DOHH2 (cell line): ENCODE data around the gene SLC26A6.

Experiments used
- H3F3A ChIP-seq: fragments of 200-600 bp; sonication (generic), shearing (Covaris generic); 2 replicates; pipeline ENCODE4 v1.6.0; 2016; ENCODE audit warnings: antibody characterized with exemption, mild to moderate bottlenecking; ENCODE audit not compliant: control insufficient read depth, insufficient read depth
- H3K27ac ChIP-seq: fragments of 200-600 bp; sonication (generic); 2 replicates; pipeline ENCODE4 v1.5.1; 2014; ENCODE audit warnings: low read depth, mild to moderate bottlenecking, low read length, moderate library complexity
- H3K27me3 ChIP-seq: fragments of 200-600 bp; sonication (generic); 2 replicates; pipeline ENCODE4 v1.6.1; 2014; ENCODE audit warnings: mild to moderate bottlenecking, low read length, mixed read lengths; ENCODE audit not compliant: control insufficient read depth
- H3K36me3 ChIP-seq: fragments of 200-600 bp; sonication (generic); 2 replicates; pipeline ENCODE4 v1.6.1; 2014; ENCODE audit warnings: mild to moderate bottlenecking, low read length, moderate library complexity, mixed read lengths; ENCODE audit not compliant: control insufficient read depth
- H3K4me1 ChIP-seq: fragments of 200-600 bp; sonication (generic); 2 replicates; pipeline ENCODE4 v1.6.1; 2014; ENCODE audit warnings: mild to moderate bottlenecking, low read length, mixed read lengths; ENCODE audit not compliant: control insufficient read depth
- H3K4me2 ChIP-seq: fragments of 200-600 bp; sonication (generic); 2 replicates; pipeline ENCODE4 v1.6.0; 2014; ENCODE audit warnings: mild to moderate bottlenecking, low read length, moderate library complexity
- H3K4me3 ChIP-seq: fragments of 200-600 bp; sonication (generic); 2 replicates; pipeline ENCODE4 v1.5.1; 2014; ENCODE audit warnings: mild to moderate bottlenecking, low read length, mixed read lengths
- H3K79me2 ChIP-seq: fragments of 200-600 bp; sonication (generic); 2 replicates; pipeline ENCODE4 v1.6.1; 2014; ENCODE audit warnings: mild to moderate bottlenecking, low read length, mixed read lengths; ENCODE audit not compliant: control insufficient read depth
- H3K9me2 ChIP-seq: fragments of 200-600 bp; sonication (generic); replicated peaks from 2 replicates; pipeline ENCODE4 v1.6.1; 2014; ENCODE audit warnings: mild to moderate bottlenecking, low read length, mixed read lengths; ENCODE audit not compliant: control insufficient read depth
- H3K9me3 ChIP-seq: fragments of 200-600 bp; sonication (generic); 2 replicates; pipeline ENCODE4 v1.6.1; 2014; ENCODE audit warnings: antibody characterized with exemption, low read length, mixed read lengths; ENCODE audit not compliant: control insufficient read depth, insufficient read depth
- H4K20me1 ChIP-seq: fragments of 200-600 bp; sonication (generic); 2 replicates; pipeline ENCODE4 v1.6.0; 2014; ENCODE audit warnings: low read depth, mild to moderate bottlenecking, antibody characterized with exemption, low read length, moderate library complexity; ENCODE audit not compliant: control insufficient read depth, insufficient read depth
- CTCF ChIP-seq: fragments of 200-600 bp; sonication (generic); IDR thresholded peaks from one replicate; pipeline ENCODE4 v1.5.1; 2014; ENCODE audit warnings: antibody characterized with exemption, mild to moderate bottlenecking, low read depth, low read length; ENCODE audit not compliant: poor library complexity, severe bottlenecking
- EZH2phosphoT487 ChIP-seq: fragments of 200-600 bp; sonication (generic); IDR thresholded peaks from 2 replicates; pipeline ENCODE4 v1.6.1; 2017; ENCODE audit warnings: borderline replicate concordance, mild to moderate bottlenecking, antibody characterized with exemption, low read length, moderate library complexity, mixed read lengths

SLC26A6 gene

DNA sequence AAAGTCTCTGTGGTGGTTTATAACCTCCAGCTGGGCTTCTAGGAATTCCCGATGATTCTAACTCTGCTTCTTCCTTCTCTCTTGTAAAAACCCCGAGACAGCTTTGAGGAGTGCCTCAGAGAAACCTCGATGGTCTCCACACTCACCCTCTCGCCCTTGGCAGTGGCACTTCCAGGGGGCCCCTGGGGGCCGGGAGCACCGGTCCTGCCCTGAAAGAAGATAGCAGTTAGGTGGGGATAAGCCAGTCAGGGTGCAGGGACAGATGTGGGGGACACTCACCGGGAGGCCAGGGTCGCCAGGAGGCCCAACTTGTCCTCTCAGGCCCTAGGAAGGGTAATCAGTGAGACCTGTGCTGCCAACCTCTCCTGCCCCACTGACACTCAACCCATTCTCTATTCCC, 49.9 kb downstream of the SLC26A6 start:
- H3K9me2 ChIP-seq: no peaks in the 10 kb centered on the region
- no peaks in the 10 kb centered on the region for H3K4me1 ChIP-seq
- no peak overlapping the region for H3K4me2 ChIP-seq
- TF ChIP-seq EZH2phosphoT487 (no peak), CTCF (no peak)
- no peak overlapping the region for H3K4me3 ChIP-seq
- no peaks in the 10 kb centered on the region for H3F3A ChIP-seq
- H3K36me3 ChIP-seq: no peaks in the 10 kb centered on the region
- no peaks in the 10 kb centered on the region for H3K79me2 ChIP-seq
- no peak overlapping the region for H3K27ac ChIP-seq
- no peaks in the 10 kb centered on the region for H3K9me3 ChIP-seq
- H3K27me3 ChIP-seq: peaks cover 8% of the 10 kb centered on the region; the same call in 1 of the 2 replicates
- H4K20me1 ChIP-seq: no peaks in the 10 kb centered on the region

GRCh38 chr3:48584836-48585235, 50.4 kb downstream of the SLC26A6 start:
- H3K4me3 ChIP-seq: no peak overlapping the region
- H3K79me2 ChIP-seq: no peaks in the 10 kb centered on the region
- no peaks in the 10 kb centered on the region for H3K9me2 ChIP-seq
- H3K9me3 ChIP-seq: no peaks in the 10 kb centered on the region
- H3K4me2 ChIP-seq: no peak overlapping the region
- H3K27ac ChIP-seq: no peak overlapping the region
- no peaks in the 10 kb centered on the region for H4K20me1 ChIP-seq
- no peaks in the 10 kb centered on the region for H3K36me3 ChIP-seq
- H3F3A ChIP-seq: no peaks in the 10 kb centered on the region
- H3K27me3 ChIP-seq: peaks cover 6% of the 10 kb centered on the region; the same call in 1 of the 2 replicates
- no peaks in the 10 kb centered on the region for H3K4me1 ChIP-seq
- TF ChIP-seq EZH2phosphoT487: no peak
- no peak for TF ChIP-seq CTCF

- H3K4me2 ChIP-seq: no peak overlapping the region
- H3K79me2 ChIP-seq: no peaks in the 10 kb centered on the region
- 0 out of 2 replicates have a peak, but pooled peaks cover 6% of the 10 kb centered on the region for H3K27me3 ChIP-seq
- H4K20me1 ChIP-seq: no peaks in the 10 kb centered on the region
- H3K4me1 ChIP-seq: no peaks in the 10 kb centered on the region
- H3K9me2 ChIP-seq: no peaks in the 10 kb centered on the region
- H3K4me3 ChIP-seq: no peak overlapping the region
- TF ChIP-seq CTCF (no peak), EZH2phosphoT487 (no peak)
- no peaks in the 10 kb centered on the region for H3K9me3 ChIP-seq
- H3K27ac ChIP-seq: no peak overlapping the region
- no peaks in the 10 kb centered on the region for H3K36me3 ChIP-seq
- no peaks in the 10 kb centered on the region for H3F3A ChIP-seq
These were observed 53.4 kb downstream of the SLC26A6 start for GRCh38 chr3:48581621-48582481.
